Measurements from ENCODE around the gene TTC33. TPM values are rescaled to one million over a fixed set of nuclear protein-coding genes. Genes with fewer than 3 reads are reported as not detected.

Gene TTC33
- total RNA-seq (10 to 100 TPM; 19.7 to 38.5 (median 27.0) TPM), polyA plus RNA-seq (10 to 100 TPM; 11.0 to 31.5 (median 11.3) TPM)
- long read RNA-seq, donor 1, transcript TTC33-201 (5 exons, 2,612 nt): major isoform, 40 of 41 reads
- long read RNA-seq, donor 1, partial matches to known transcripts: 0 of 41 reads
- long read RNA-seq, donor 1, other reads (novel, unspliced or antisense): 1 of 41 reads
- long read RNA-seq, donor 2, transcript TTC33-201 (5 exons, 2,612 nt): major isoform, 58 of 64 reads
- long read RNA-seq, donor 2, partial matches to known transcripts: 1 of 64 reads
- long read RNA-seq, donor 2, other reads (novel, unspliced or antisense): 4 of 64 reads

- TF ChIP-seq CTCF (IDR thresholded peaks at IDR 0.05): peak; percentile 59
- Histone ChIP-seq H3K9me3 (no peaks in the 10 kb centered on the region), H3K4me1 (peaks cover 15% of the 10 kb centered on the region), H3K36me3 (ENCODE audit: insufficient read depth in 1 of 2, low read depth in 1 of 2) (peaks cover 0 to 11% of the 10 kb centered on the region in 2 donors), H3K4me3 (peak within 1 kb of the TSS; percentile 98), H3K27me3 (ENCODE audit: insufficient read depth in 3 of 3, low read length in 2 of 3) (no peaks in the 10 kb centered on the region), H3K27ac (peak within 1 kb of the TSS; percentile 95)
- 3 to 5% (median 4%) methylated on average over 78 to 80 of the region's 80 CpGs for WGBS, 3 donors
- peak; percentile 96 to 97 for DNase-seq
- intact Hi-C loops (cut with DNase I): loop anchor here (2.0 to 5.0 kb wide), 2 partner anchors 79 to 122 kb away; partner anchors contain the start of gene RPL37 (in 1 of the 2)
- peak; percentile 98 to 99 (median 99) for ATAC-seq
These were observed at the start of gene TTC33 for GRCh38 chr5:40755407-40756365. Gene TTC33, minus strand, starts transcription at chr5:40755961. Its CDS starts 8,943 bp downstream, at chr5:40747018.

DNA sequence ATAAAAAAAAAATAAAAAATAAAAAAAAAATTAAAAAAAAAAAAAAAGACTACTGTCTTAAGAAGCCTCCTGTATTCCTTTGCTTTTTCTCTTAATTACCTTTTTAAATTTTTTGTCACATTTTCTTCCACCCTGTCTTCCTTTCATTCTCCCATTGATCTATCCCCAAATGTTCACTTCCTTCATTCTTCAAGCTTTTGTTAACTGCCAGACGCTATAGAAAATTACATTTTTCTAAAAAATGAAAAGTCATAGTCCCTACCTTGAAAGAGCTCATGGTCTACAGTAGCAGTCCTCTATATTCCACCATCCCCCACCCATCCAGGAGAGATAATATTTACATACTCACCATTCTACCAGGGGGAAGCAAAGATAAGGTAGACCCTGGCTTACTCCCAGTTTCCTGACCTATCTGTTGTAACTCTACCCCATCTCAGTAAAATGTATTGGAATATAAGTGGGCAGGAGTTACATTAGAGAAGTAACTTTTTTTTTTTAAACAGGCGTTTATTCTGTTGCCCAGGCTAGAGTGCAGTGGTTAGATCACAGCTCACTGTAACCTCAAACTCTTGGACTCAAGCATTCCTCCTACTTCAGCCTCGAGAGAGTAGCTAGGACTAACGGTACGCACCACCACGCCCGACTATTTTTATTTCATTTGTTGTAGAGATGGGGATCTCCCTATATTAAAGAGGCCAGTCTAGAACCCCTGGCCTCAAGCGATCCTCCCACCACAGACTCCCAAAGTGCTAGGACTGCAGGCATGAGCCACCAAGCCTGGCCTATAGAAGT lies 46.2 kb upstream of the TTC33 start:
- ATAC-seq (no peak), DNase-seq (no peak)
- Histone ChIP-seq H3K27me3 (ENCODE audit: insufficient read depth in 3 of 3, low read length in 2 of 3) (no peaks in the 10 kb centered on the region), H3K4me1 (peaks cover 3% of the 10 kb centered on the region), H3K4me3 (no peak overlapping the region), H3K9me3 (no peaks in the 10 kb centered on the region), H3K36me3 (ENCODE audit: insufficient read depth in 1 of 2, low read depth in 1 of 2) (no peaks in the 10 kb centered on the region), H3K27ac (no peak overlapping the region)
- intact Hi-C loops (cut with DNase I): no loop called here
- 87 to 90% (median 87%) methylated on average over 8 of the region's 8 CpGs for WGBS, 3 donors
- TF ChIP-seq CTCF (IDR thresholded peaks at IDR 0.05): no peak

DNA sequence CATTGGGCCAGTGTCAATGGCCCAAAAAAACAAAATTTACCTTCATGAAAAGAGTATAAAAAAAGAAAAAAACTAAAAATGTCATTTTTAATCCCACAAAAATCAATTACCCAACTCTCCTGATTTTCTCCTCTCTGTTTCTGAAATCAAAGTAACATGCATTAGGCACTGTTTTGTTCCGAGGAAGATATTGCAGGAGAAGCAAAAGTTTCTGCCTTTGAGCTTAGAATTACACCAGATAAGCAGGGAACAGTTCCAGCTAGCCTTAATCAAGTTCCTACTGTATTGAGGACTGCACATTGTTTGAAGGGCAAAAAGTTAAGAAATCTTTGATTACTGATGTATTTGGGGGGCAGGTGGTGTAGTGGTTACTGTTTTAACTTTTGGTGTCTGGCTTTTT lies 43.5 kb upstream of the TTC33 start:
- Histone ChIP-seq H3K36me3 (ENCODE audit: insufficient read depth in 1 of 2, low read depth in 1 of 2) (no peaks in the 10 kb centered on the region), H3K27ac (no peak overlapping the region), H3K4me1 (peaks cover 12% of the 10 kb centered on the region), H3K27me3 (ENCODE audit: insufficient read depth in 3 of 3, low read length in 2 of 3) (no peaks in the 10 kb centered on the region), H3K4me3 (peak overlapping the region; percentile 89), H3K9me3 (no peaks in the 10 kb centered on the region)
- ATAC-seq (no peak), DNase-seq (no peak)
- TF ChIP-seq CTCF (IDR thresholded peaks at IDR 0.05): no peak
- intact Hi-C loops (cut with DNase I): no loop called here
- 0 to 33% (median 3%) methylated on average over 1 of the region's 1 CpG for WGBS, 3 donors

DNA sequence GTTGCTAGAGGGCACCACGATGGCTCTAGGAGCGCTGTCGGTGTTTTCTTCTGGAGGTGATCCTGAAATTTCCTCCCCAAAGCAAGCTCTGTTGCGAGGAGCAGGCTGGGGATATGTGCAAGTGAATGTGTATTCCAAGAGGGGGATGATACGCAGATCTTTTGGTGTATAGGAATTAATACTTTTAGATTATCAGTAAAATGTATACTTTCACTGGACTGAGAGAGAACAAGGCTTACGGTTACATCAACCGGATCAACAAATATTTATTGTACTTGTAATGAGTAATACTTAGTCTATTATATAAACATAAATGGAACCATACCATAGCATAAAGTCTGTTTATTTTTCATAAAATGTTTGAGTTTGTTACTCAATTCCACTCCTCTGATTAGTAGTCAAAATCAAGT lies 43.0 kb upstream of the TTC33 start:
- Histone ChIP-seq H3K4me1 (peaks cover 12% of the 10 kb centered on the region), H3K9me3 (no peaks in the 10 kb centered on the region), H3K4me3 (peak overlapping the region; percentile 89), H3K27ac (peak overlapping the region; percentile 79), H3K27me3 (ENCODE audit: insufficient read depth in 3 of 3, low read length in 2 of 3) (no peaks in the 10 kb centered on the region), H3K36me3 (ENCODE audit: insufficient read depth in 1 of 2, low read depth in 1 of 2) (no peaks in the 10 kb centered on the region)
- 4 to 9% (median 4%) methylated on average over 7 of the region's 7 CpGs for WGBS, 3 donors
- TF ChIP-seq CTCF (IDR thresholded peaks at IDR 0.05): no peak
- ATAC-seq: peak in 1 of 4 donors; percentile 36
- no peak for DNase-seq
- intact Hi-C loops (cut with DNase I): no loop called here

All from psoas muscle (tissue), 8 donors.